Measurements from ENCODE around the gene SLC12A2. TPM values are rescaled to one million over a fixed set of nuclear protein-coding genes. Genes with fewer than 3 reads are reported as not detected.

Gene SLC12A2
- total and polyA plus RNA-seq, 2 donors (not counting 1 experiment from before 2014, with no cell fraction given), result 3.1 to 28.7 TPM

DNA sequence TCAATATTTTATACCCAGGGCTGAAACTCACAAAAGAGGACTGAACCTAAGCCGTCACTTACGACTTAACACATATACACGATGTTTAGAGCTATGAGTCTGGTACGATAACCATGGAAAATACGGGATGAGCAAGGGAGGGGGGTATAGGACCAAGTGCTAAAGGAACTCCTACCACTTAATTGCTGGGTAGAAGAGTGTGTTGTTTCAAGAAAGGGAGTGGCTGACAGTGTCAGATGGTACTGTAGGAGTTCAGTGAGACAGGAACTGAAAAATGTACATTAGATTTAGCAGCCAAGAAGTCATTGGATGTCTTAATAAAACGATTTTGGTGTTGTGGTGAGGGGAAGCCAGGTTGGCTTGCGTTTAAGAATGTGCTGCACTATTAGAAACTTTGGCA, 21.6 kb downstream of the SLC12A2 start:
- no peak overlapping the region for H3K4me2 ChIP-seq (replicated peaks; ENCODE audit: low read depth, low read length, poor library complexity, severe bottlenecking)
- H3K9ac ChIP-seq (ENCODE audit: low read length), result no peak overlapping the region
- H3K79me2 ChIP-seq (ENCODE audit: control insufficient read depth, insufficient read depth, low read length), result peaks cover 66% of the 10 kb centered on the region
- peaks cover 0 to 15% of the 10 kb centered on the region in 2 experiments for H3K36me3 ChIP-seq (replicated peaks in 1 of 2; ENCODE audit: control extremely low read depth in 1 of 2, control insufficient read depth in 1 of 2, extremely low read depth in 1 of 2, insufficient read depth in 2 of 2, low read length in 1 of 2)
- no peak overlapping the region for H3K4me3 ChIP-seq (ENCODE audit: control extremely low read depth in 1 of 5, extremely low read depth in 1 of 5, insufficient read depth in 1 of 5, low read depth in 2 of 5, low read length in 4 of 5)
- no peaks in the 10 kb centered on the region for H3K27me3 Mint-ChIP-seq
- no peaks in the 10 kb centered on the region for H3K27me3 ChIP-seq (replicated peaks in 1 of 4; ENCODE audit: control extremely low read depth in 1 of 4, control insufficient read depth in 3 of 4, insufficient read depth in 4 of 4, low read length in 3 of 4)
- no peak overlapping the region for H2AFZ ChIP-seq (ENCODE audit: insufficient read depth, low read depth, low read length, poor library complexity, severe bottlenecking)
- WGBS (ENCODE audit: insufficient coverage), result 89% methylated on average over 7 of the region's 7 CpGs
- H3K9me3 Mint-ChIP-seq (ENCODE audit: insufficient read depth), result no peaks in the 10 kb centered on the region
- H4K20me1 ChIP-seq (ENCODE audit: control insufficient read depth, insufficient read depth, low read length, poor library complexity, severe bottlenecking), result peaks cover 9% of the 10 kb centered on the region
- peaks cover 20% of the 10 kb centered on the region for H3K4me1 Mint-ChIP-seq
- intact Hi-C loops (cut with micrococcal nuclease), result no loop called here
- ChIA-PET CTCF (no interaction called here), POLR2A (no interaction called here)
- no peak for TF ChIP-seq EZH2 (IDR thresholded peaks at IDR 0.05; ENCODE audit: borderline replicate concordance, insufficient read depth, low read depth, low read length, poor library complexity, severe bottlenecking)
- TF ChIP-seq, protein P1, sequence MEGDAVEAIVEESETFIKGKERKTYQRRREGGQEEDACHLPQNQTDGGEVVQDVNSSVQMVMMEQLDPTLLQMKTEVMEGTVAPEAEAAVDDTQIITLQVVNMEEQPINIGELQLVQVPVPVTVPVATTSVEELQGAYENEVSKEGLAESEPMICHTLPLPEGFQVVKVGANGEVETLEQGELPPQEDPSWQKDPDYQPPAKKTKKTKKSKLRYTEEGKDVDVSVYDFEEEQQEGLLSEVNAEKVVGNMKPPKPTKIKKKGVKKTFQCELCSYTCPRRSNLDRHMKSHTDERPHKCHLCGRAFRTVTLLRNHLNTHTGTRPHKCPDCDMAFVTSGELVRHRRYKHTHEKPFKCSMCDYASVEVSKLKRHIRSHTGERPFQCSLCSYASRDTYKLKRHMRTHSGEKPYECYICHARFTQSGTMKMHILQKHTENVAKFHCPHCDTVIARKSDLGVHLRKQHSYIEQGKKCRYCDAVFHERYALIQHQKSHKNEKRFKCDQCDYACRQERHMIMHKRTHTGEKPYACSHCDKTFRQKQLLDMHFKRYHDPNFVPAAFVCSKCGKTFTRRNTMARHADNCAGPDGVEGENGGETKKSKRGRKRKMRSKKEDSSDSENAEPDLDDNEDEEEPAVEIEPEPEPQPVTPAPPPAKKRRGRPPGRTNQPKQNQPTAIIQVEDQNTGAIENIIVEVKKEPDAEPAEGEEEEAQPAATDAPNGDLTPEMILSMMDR (IDR thresholded peaks at IDR 0.05), result no peak
- no peak overlapping the region for H3K27ac ChIP-seq (ENCODE audit: low read length in 2 of 2)
- H3K27ac Mint-ChIP-seq, result no peak overlapping the region
- no peak overlapping the region for H3K4me3 Mint-ChIP-seq
- DNase-seq (no peak), ATAC-seq (ENCODE audit: low read depth) (no peak)
- H3K9me3 ChIP-seq (ENCODE audit: control extremely low read depth in 1 of 3, control insufficient read depth in 2 of 3, insufficient read depth in 1 of 3, low read length in 2 of 3), result no peaks in the 10 kb centered on the region
- H3K4me1 ChIP-seq (ENCODE audit: control insufficient read depth in 2 of 2, insufficient read depth in 2 of 2, low read length in 2 of 2), result no peaks in the 10 kb centered on the region

- Mint-ChIP-seq H3K4me3 (no peak overlapping the region), H3K27ac (no peak overlapping the region), H3K9me3 (ENCODE audit: insufficient read depth) (no peaks in the 10 kb centered on the region), H3K4me1 (peaks cover 14% of the 10 kb centered on the region), H3K27me3 (no peaks in the 10 kb centered on the region)
- no peak for DNase-seq
- intact Hi-C loops (cut with micrococcal nuclease), result no loop called here
- Histone ChIP-seq H3K27me3 (replicated peaks in 1 of 4; ENCODE audit: control extremely low read depth in 1 of 4, control insufficient read depth in 3 of 4, insufficient read depth in 4 of 4, low read length in 3 of 4) (no peaks in the 10 kb centered on the region), H2AFZ (ENCODE audit: insufficient read depth, low read depth, low read length, poor library complexity, severe bottlenecking) (no peak overlapping the region), H4K20me1 (ENCODE audit: control insufficient read depth, insufficient read depth, low read length, poor library complexity, severe bottlenecking) (no peaks in the 10 kb centered on the region), H3K79me2 (ENCODE audit: control insufficient read depth, insufficient read depth, low read length) (peaks cover 37% of the 10 kb centered on the region), H3K9me3 (ENCODE audit: control extremely low read depth in 1 of 3, control insufficient read depth in 2 of 3, insufficient read depth in 1 of 3, low read length in 2 of 3) (no peaks in the 10 kb centered on the region), H3K4me3 (ENCODE audit: control extremely low read depth in 1 of 5, extremely low read depth in 1 of 5, insufficient read depth in 1 of 5, low read depth in 2 of 5, low read length in 4 of 5) (no peak overlapping the region), H3K9ac (ENCODE audit: low read length) (no peak overlapping the region), H3K4me2 (replicated peaks; ENCODE audit: low read depth, low read length, poor library complexity, severe bottlenecking) (no peak overlapping the region), H3K4me1 (ENCODE audit: control insufficient read depth in 2 of 2, insufficient read depth in 2 of 2, low read length in 2 of 2) (no peaks in the 10 kb centered on the region), H3K27ac (ENCODE audit: low read length in 2 of 2) (no peak overlapping the region), H3K36me3 (replicated peaks in 1 of 2; ENCODE audit: control extremely low read depth in 1 of 2, control insufficient read depth in 1 of 2, extremely low read depth in 1 of 2, insufficient read depth in 2 of 2, low read length in 1 of 2) (peaks cover 0 to 11% of the 10 kb centered on the region in 2 experiments)
- TF ChIP-seq, protein P1 (IDR thresholded peaks at IDR 0.05), result no peak
- no peak for TF ChIP-seq EZH2 (IDR thresholded peaks at IDR 0.05; ENCODE audit: borderline replicate concordance, insufficient read depth, low read depth, low read length, poor library complexity, severe bottlenecking)
- ChIA-PET POLR2A (no interaction called here), CTCF (no interaction called here)
- no peak for ATAC-seq (ENCODE audit: low read depth)
- 98% methylated on average over 11 of the region's 14 CpGs for WGBS (ENCODE audit: insufficient coverage)
Observed at GRCh38 chr5:128109138-128109537, 25.6 kb downstream of the SLC12A2 start.
